K562 (cell line): ENCODE measurements around the gene DIPK1A. TPM values are rescaled to one million over a fixed set of nuclear protein-coding genes. Genes with fewer than 3 reads are reported as not detected.

Experiments
- ATAC-seq: fragments of 200-7000 bp; cut with Tn5 transposase; 3 replicates; pipeline ENCODE4 v1.9.1; 2020; ENCODE audit warnings: moderate library complexity
- BruUV-seq: library from RNA; stranded (reverse); fragments of 400-500 nt; replicated peaks from 2 replicates; lab custom pipeline; 2021; lab: Mats Ljungman, UMichigan
- CTCF ChIA-PET: fragments of 300-600 bp; formaldehyde crosslinking; extraction: SDS; loops from one replicate; lab custom pipeline; 2021; ENCODE audit warnings: low intra/inter-chr PET ratio; lab: Yijun Ruan, JAX
- POLR2A ChIA-PET: fragments of 300-600, 350-650 bp; sonication (Branson Sonifier 250); formaldehyde crosslinking; extraction: SDS; loops from one replicate; lab custom pipeline; 2021; ENCODE audit warnings: antibody characterized with exemption, inconsistent platforms; lab: Yijun Ruan, JAX
- DNase-seq, 4 experiments: peaks; one replicate each; pipeline versions ENCODE4 v3.0.0 to v3.0.0-alpha.2; 2011 to 2018; ENCODE audit warnings: low spot score in 3 of 4, mixed read lengths in 3 of 4; ENCODE audit errors: extremely low read depth in 1 of 4
- FAIRE-seq: peaks from 2 replicates; lab custom pipeline; 2011; peaks lifted over from hg19 to GRCh38; lab: Jason Lieb, UNC
- H2AFZ ChIP-seq: 2 replicates; pipeline ENCODE4 v1.6.0; 2011; ENCODE audit warnings: low read depth, low read length, control low read depth, inconsistent platforms
- H3K27ac ChIP-seq: fragments of 200-600 bp; 3 replicates; pipeline ENCODE4 v1.8.0; 2011; ENCODE audit warnings: low read depth, mild to moderate bottlenecking, control low read depth, inconsistent platforms, low read length, moderate library complexity, mixed read lengths; ENCODE audit errors: extremely low read depth
- H3K27me3 ChIP-seq, 2 experiments: fragments of 300-600 bp in 1 of 2; 2 replicates in 1 of 2; 3 replicates in 1 of 2; pipeline versions ENCODE4 v1.6.0 to v1.8.0; 2011; ENCODE audit warnings: inconsistent platforms in 2 of 2, low read length in 2 of 2, mild to moderate bottlenecking in 1 of 2, mixed read lengths in 1 of 2, moderate library complexity in 1 of 2; ENCODE audit not compliant: control insufficient read depth in 2 of 2, insufficient read depth in 2 of 2
- H3K36me3 ChIP-seq: fragments of 300-600 bp; 3 replicates; pipeline ENCODE4 v1.8.0; 2011; ENCODE audit warnings: mild to moderate bottlenecking, low read length, inconsistent platforms; ENCODE audit not compliant: control insufficient read depth, insufficient read depth
- H3K4me1 ChIP-seq, 2 experiments: fragments of 200-600 bp in 1 of 2; replicated peaks in 1 of 2; 2 replicates in 1 of 2; 3 replicates in 1 of 2; pipeline versions ENCODE4 v1.5.1 to v1.8.0; 2011; ENCODE audit warnings: inconsistent platforms in 2 of 2, low read length in 2 of 2, mild to moderate bottlenecking in 1 of 2, mixed read lengths in 1 of 2, moderate library complexity in 1 of 2; ENCODE audit not compliant: control insufficient read depth in 2 of 2, insufficient read depth in 2 of 2
- H3K4me2 ChIP-seq: 2 replicates; pipeline ENCODE4 v1.6.1; 2011; ENCODE audit warnings: low read length, control low read depth, inconsistent platforms, mixed read lengths; ENCODE audit not compliant: insufficient read depth
- H3K4me3 ChIP-seq: fragments of 200-600 bp; sonication (generic), shearing (Covaris generic); 2 replicates; pipeline ENCODE4 v1.5.1; 2016; ENCODE audit warnings: control low read depth, inconsistent platforms
- H3K79me2 ChIP-seq: fragments of 200-600 bp; 3 replicates; pipeline ENCODE4 v1.8.0; 2011; ENCODE audit warnings: low read length, inconsistent platforms; ENCODE audit not compliant: control insufficient read depth, insufficient read depth
- H3K9ac ChIP-seq, 2 experiments: 2 replicates each; pipeline versions ENCODE4 v1.6.0 to v1.6.1; 2011; ENCODE audit warnings: low read depth in 2 of 2, low read length in 2 of 2, control low read depth in 1 of 2, inconsistent platforms in 1 of 2, mild to moderate bottlenecking in 1 of 2, mixed read lengths in 1 of 2; ENCODE audit not compliant: insufficient read depth in 1 of 2
- H3K9me1 ChIP-seq: one replicate; pipeline ENCODE4 v1.6.0; 2011; ENCODE audit warnings: inconsistent platforms, mild to moderate bottlenecking, low read length, moderate library complexity; ENCODE audit not compliant: control insufficient read depth, insufficient read depth
- H3K9me3 ChIP-seq: replicated peaks from 2 replicates; pipeline ENCODE4 v1.5.1; 2011; ENCODE audit warnings: low read depth, low read length, inconsistent platforms; ENCODE audit not compliant: control insufficient read depth, insufficient read depth
- H4K20me1 ChIP-seq: replicated peaks from 2 replicates; pipeline ENCODE4 v1.6.1; 2011; ENCODE audit warnings: low read length, inconsistent platforms, mixed read lengths; ENCODE audit not compliant: control insufficient read depth, insufficient read depth
- GTF2E2 ChIP-seq: fragments of 200-800 bp; sonication (Bioruptor generic); IDR thresholded peaks from 2 replicates; pipeline ENCODE4 v1.6.1; 2016; ENCODE audit warnings: missing genetic modification characterization, missing compliant biosample characterization
- MIER1 ChIP-seq: fragments of 450-650 bp; IDR thresholded peaks from 2 replicates; pipeline ENCODE4 v1.6.1; 2016; ENCODE audit warnings: antibody characterized with exemption, mild to moderate bottlenecking, low read depth
- NFXL1 ChIP-seq: fragments of 450-650 bp; formaldehyde crosslinking; IDR thresholded peaks from 2 replicates; pipeline ENCODE4 v1.4.0; 2021; ENCODE audit warnings: mild to moderate bottlenecking
- NR3C1 ChIP-seq: sonication (generic); formaldehyde crosslinking; IDR thresholded peaks from 2 replicates; pipeline ENCODE4 v1.8.1; 2022; ENCODE audit warnings: missing genetic modification reagents
- ZBTB17 ChIP-seq: fragments of 450-650 bp; formaldehyde crosslinking; IDR thresholded peaks from 2 replicates; pipeline ENCODE4 v1.4.0; 2020; ENCODE audit warnings: mild to moderate bottlenecking
- ZNF445 ChIP-seq: fragments of 250-450 bp; sonication (Bioruptor Pico); IDR thresholded peaks from 2 replicates; pipeline ENCODE4 v1.4.0; 2020; ENCODE audit warnings: low read depth, mild to moderate bottlenecking, moderate library complexity
- in situ Hi-C: fragments of 300-500 bp; cut with MboI; formaldehyde crosslinking; loops from 4 replicates; pipeline ENCODE4 v1.15.0; 2018; ENCODE audit warnings: inconsistent platforms, mixed read lengths
- intact Hi-C: fragments of 100-400 bp; cut with micrococcal nuclease; formaldehyde crosslinking; loops from 2 replicates; pipeline ENCODE4 v1.14.2; 2022
- polyA plus RNA-seq, 8 experiments: library from polyadenylated mRNA; depleted of rRNA in 4 of 8; stranded (reverse) in 5 of 8; unstranded in 3 of 8; fragments of >200 nt; fragmentation: Nextera tagmentation in 2 of 8; fragmentation: Illumina TruSeq in 1 of 8; extraction: Ambion mirVana in 2 of 8; extraction: Trizol in 1 of 8; gene quantifications; 2 replicates each; pipeline versions ENCODE4 v1.2.1 to v1.2.3, GENCODE V29; 2011 to 2014; ENCODE audit warnings: inconsistent platforms in 1 of 8, missing spikeins in 1 of 8
- total RNA-seq, 7 experiments: library from RNA; depleted of rRNA in 6 of 7; stranded (reverse); fragments of >200 nt in 6 of 7; fragmentation: Illumina TruSeq in 2 of 7; extraction: Trizol in 2 of 7; gene quantifications; 2 replicates each; pipeline versions ENCODE4 v1.2.1 to v1.2.3, GENCODE V29; 2011 to 2021; ENCODE audit warnings: low replicate concordance in 1 of 7

DIPK1A gene
- total and polyA plus RNA-seq, 9 of the 15 experiments (the other 6 are each of a cell fraction or from before 2014, with no cell fraction given) = 0.54 to 2.5 (median 1.3) TPM

DNA sequence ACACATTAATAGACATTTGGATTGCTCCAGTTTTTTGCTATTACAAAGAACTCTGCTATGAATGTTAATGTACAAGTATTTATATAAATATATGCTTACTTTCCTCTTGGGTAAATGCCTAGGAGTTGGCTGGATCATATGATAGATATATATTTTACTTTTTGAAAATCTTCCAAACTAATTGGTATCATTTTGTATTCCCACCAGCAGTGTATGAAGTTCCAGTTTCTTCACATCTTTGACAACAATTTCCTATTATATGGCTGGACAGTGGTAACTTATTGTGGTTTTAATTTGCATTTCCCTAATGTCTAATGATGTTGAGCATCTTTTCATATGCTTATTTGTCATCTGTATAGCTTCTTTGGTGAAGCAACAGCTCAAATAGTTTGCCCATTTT lies 23.8 kb upstream of the DIPK1A start:
- Histone ChIP-seq H3K4me3 (no peak overlapping the region), H3K9me3 (no peaks in the 10 kb centered on the region), H4K20me1 (no peaks in the 10 kb centered on the region), H3K9me1 (no peaks in the 10 kb centered on the region), H2AFZ (no peak overlapping the region), H3K27me3 (no peaks in the 10 kb centered on the region), H3K79me2 (no peaks in the 10 kb centered on the region), H3K4me1 (peaks cover 0 to 7% of the 10 kb centered on the region in 2 experiments; a peak in 2 of 5 replicates), H3K27ac (no peak overlapping the region), H3K4me2 (no peak overlapping the region), H3K36me3 (no peaks in the 10 kb centered on the region)
- ATAC-seq = no peak
- no peak for DNase-seq
- FAIRE-seq = no peak
- no TSS peak for BruUV-seq
- intact Hi-C loops = no loop called here
- TF ChIP-seq NFXL1 = no peak
- TF ChIP-seq GTF2E2 = no peak
- no peak for TF ChIP-seq MIER1
- no peak for TF ChIP-seq NR3C1 (CRISPR knock-in tag)
- no peak for TF ChIP-seq ZNF445 (CRISPR knock-in tag)
- no peak for TF ChIP-seq ZBTB17 (CRISPR knock-in tag)
- TF ChIP-seq, all 486 proteins: peak for 0
- in situ Hi-C loops = no loop called here
- ChIA-PET CTCF (no interaction called here), POLR2A (no interaction called here)
- no peak overlapping the region for H3K9ac ChIP-seq
